Mesothelial cell of epicardium (in vitro differentiated cells): ENCODE measurements around the gene COTL1. TPM values are rescaled to one million over a fixed set of nuclear protein-coding genes. Genes with fewer than 3 reads are reported as not detected.
A peak's percentile ranks its signal among the peaks of the same experiment; 100 is the strongest.

Experiments
- DNase-seq, 2 experiments: peaks; one replicate each; pipeline ENCODE4 v3.0.0; 2021; ENCODE audit warnings: low spot score in 2 of 2; ENCODE audit not compliant: unreplicated experiment in 2 of 2
- H3K27ac Mint-ChIP-seq: 2 replicates; pipeline ENCODE4 v1.8.0; 2021; ENCODE audit warnings: mixed read lengths
- H3K27me3 Mint-ChIP-seq: 2 replicates; pipeline ENCODE4 v1.8.0; 2021; ENCODE audit warnings: low read depth, mixed read lengths
- H3K36me3 Mint-ChIP-seq: 2 replicates; pipeline ENCODE4 v1.8.0; 2021; ENCODE audit warnings: mixed read lengths
- H3K4me1 Mint-ChIP-seq: 2 replicates; pipeline ENCODE4 v1.8.0; 2021; ENCODE audit warnings: mixed read lengths
- H3K4me3 Mint-ChIP-seq: 2 replicates; pipeline ENCODE4 v1.8.0; 2021; ENCODE audit warnings: mild to moderate bottlenecking, moderate library complexity, mixed read lengths
- H3K9me3 Mint-ChIP-seq: 2 replicates; pipeline ENCODE4 v1.8.0; 2021; ENCODE audit warnings: mixed read lengths
- CTCF ChIP-seq: fragments of 200-600 bp; sonication (generic); IDR thresholded peaks from one replicate; pipeline ENCODE4 v1.5.0; 2021; ENCODE audit warnings: antibody characterized with exemption; ENCODE audit not compliant: unreplicated experiment
- total RNA-seq: library from RNA; stranded (reverse); gene quantifications from 3 replicates; pipeline ENCODE4 v1.2.1, GENCODE V29; 2021

COTL1 gene
- total RNA-seq, 1 donor from 2014 or later, result 116 TPM

GRCh38 chr16:84616515-84616914 lies 1.4 kb downstream of the COTL1 start:
- peaks cover 5% of the 10 kb centered on the region for H3K36me3 Mint-ChIP-seq
- no peaks in the 10 kb centered on the region for H3K9me3 Mint-ChIP-seq
- H3K4me3 Mint-ChIP-seq, result peak overlapping the region; percentile 93
- H3K4me1 Mint-ChIP-seq, result peaks cover 41% of the 10 kb centered on the region
- H3K27me3 Mint-ChIP-seq, result no peaks in the 10 kb centered on the region
- H3K27ac Mint-ChIP-seq, result peak overlapping the region; percentile 9
- DNase-seq, result no peak
- TF ChIP-seq CTCF, result no peak

- peaks cover 11% of the 10 kb centered on the region for H3K36me3 Mint-ChIP-seq
- H3K9me3 Mint-ChIP-seq, result no peaks in the 10 kb centered on the region
- peaks cover 49% of the 10 kb centered on the region for H3K4me1 Mint-ChIP-seq
- H3K27me3 Mint-ChIP-seq, result no peaks in the 10 kb centered on the region
- TF ChIP-seq CTCF, result no peak
- H3K4me3 Mint-ChIP-seq, result peak overlapping the region; percentile 57
- no peak for DNase-seq
- H3K27ac Mint-ChIP-seq, result no peak overlapping the region
Observed at GRCh38 chr16:84614968-84615813, 2.7 kb downstream of the COTL1 start.

GRCh38 chr16:84614623-84614967 lies 3.3 kb downstream of the COTL1 start:
- no peak for TF ChIP-seq CTCF
- Mint-ChIP-seq H3K9me3 (no peaks in the 10 kb centered on the region), H3K4me1 (peaks cover 49% of the 10 kb centered on the region), H3K27me3 (no peaks in the 10 kb centered on the region), H3K27ac (no peak overlapping the region), H3K4me3 (no peak overlapping the region), H3K36me3 (peaks cover 11% of the 10 kb centered on the region)
- DNase-seq, result no peak

- Mint-ChIP-seq H3K27ac (peak overlapping the region; percentile 28), H3K27me3 (no peaks in the 10 kb centered on the region), H3K4me1 (peaks cover 47% of the 10 kb centered on the region), H3K36me3 (peaks cover 11% of the 10 kb centered on the region), H3K9me3 (no peaks in the 10 kb centered on the region), H3K4me3 (no peak overlapping the region)
- DNase-seq, result no peak
- TF ChIP-seq CTCF, result no peak
Observed at GRCh38 chr16:84614073-84614459, 3.8 kb downstream of the COTL1 start.

- H3K4me3 Mint-ChIP-seq, result no peak overlapping the region
- H3K4me1 Mint-ChIP-seq, result peaks cover 43% of the 10 kb centered on the region
- no peak for DNase-seq
- no peak overlapping the region for H3K27ac Mint-ChIP-seq
- H3K36me3 Mint-ChIP-seq, result peaks cover 11% of the 10 kb centered on the region
- no peaks in the 10 kb centered on the region for H3K9me3 Mint-ChIP-seq
- no peaks in the 10 kb centered on the region for H3K27me3 Mint-ChIP-seq
- no peak for TF ChIP-seq CTCF
Observed at GRCh38 chr16:84613408-84614072, 4.3 kb downstream of the COTL1 start.
